ENCODE results near the gene ACTG2. TPM values are rescaled to one million over a fixed set of nuclear protein-coding genes. Genes with fewer than 3 reads are reported as not detected.

ACTG2 gene
- total and polyA plus RNA-seq, 2 donors (not counting 1 experiment from before 2014, with no cell fraction given): 4.1 to 600 TPM

- TF ChIP-seq, protein P1, sequence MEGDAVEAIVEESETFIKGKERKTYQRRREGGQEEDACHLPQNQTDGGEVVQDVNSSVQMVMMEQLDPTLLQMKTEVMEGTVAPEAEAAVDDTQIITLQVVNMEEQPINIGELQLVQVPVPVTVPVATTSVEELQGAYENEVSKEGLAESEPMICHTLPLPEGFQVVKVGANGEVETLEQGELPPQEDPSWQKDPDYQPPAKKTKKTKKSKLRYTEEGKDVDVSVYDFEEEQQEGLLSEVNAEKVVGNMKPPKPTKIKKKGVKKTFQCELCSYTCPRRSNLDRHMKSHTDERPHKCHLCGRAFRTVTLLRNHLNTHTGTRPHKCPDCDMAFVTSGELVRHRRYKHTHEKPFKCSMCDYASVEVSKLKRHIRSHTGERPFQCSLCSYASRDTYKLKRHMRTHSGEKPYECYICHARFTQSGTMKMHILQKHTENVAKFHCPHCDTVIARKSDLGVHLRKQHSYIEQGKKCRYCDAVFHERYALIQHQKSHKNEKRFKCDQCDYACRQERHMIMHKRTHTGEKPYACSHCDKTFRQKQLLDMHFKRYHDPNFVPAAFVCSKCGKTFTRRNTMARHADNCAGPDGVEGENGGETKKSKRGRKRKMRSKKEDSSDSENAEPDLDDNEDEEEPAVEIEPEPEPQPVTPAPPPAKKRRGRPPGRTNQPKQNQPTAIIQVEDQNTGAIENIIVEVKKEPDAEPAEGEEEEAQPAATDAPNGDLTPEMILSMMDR (conservative IDR thresholded peaks at IDR 0.05 in 1 of 2, IDR thresholded peaks at IDR 0.05 in 1 of 2; ENCODE audit: low read depth in 1 of 2, low read length in 2 of 2): no peak
- TF ChIP-seq EZH2 (IDR thresholded peaks at IDR 0.05; ENCODE audit: low read length, missing control alignments): no peak
- Histone ChIP-seq H3K9me3 (ENCODE audit: control insufficient read depth, insufficient read depth, low read depth, low read length) (no peaks in the 10 kb centered on the region), H3K9ac (ENCODE audit: insufficient read depth, low read length) (no peak overlapping the region), H3K79me2 (ENCODE audit: control insufficient read depth, insufficient read depth, low read length) (peaks cover 36% of the 10 kb centered on the region), H3K36me3 (ENCODE audit: control insufficient read depth, insufficient read depth, low read length) (peaks cover 6% of the 10 kb centered on the region), H3K27ac (ENCODE audit: insufficient read depth, low read length) (no peak overlapping the region), H4K20me1 (ENCODE audit: control insufficient read depth, extremely low read depth, insufficient read depth, low read length) (peaks cover 5% of the 10 kb centered on the region), H2AFZ (ENCODE audit: low read length) (no peak overlapping the region), H3K4me1 (ENCODE audit: control insufficient read depth, extremely low read depth, insufficient read depth, low read length) (peaks cover 13% of the 10 kb centered on the region), H3K4me2 (ENCODE audit: extremely low read depth, insufficient read depth, low read length) (no peak overlapping the region), H3K4me3 (replicated peaks in 1 of 4; ENCODE audit: control extremely low read depth in 1 of 4, insufficient read depth in 1 of 4, low read depth in 3 of 4, low read length in 4 of 4) (no peak overlapping the region), H3K27me3 (ENCODE audit: control insufficient read depth, insufficient read depth, low read length) (no peaks in the 10 kb centered on the region)
- no peak for DNase-seq (ENCODE audit: low read depth in 2 of 2)
Measured at GRCh38 chr2:73942664-73943063, 49.9 kb downstream of the ACTG2 start.

- Histone ChIP-seq H3K4me2 (ENCODE audit: extremely low read depth, insufficient read depth, low read length) (no peak overlapping the region), H3K4me1 (ENCODE audit: control insufficient read depth, extremely low read depth, insufficient read depth, low read length) (peaks cover under 1% of the 10 kb centered on the region), H4K20me1 (ENCODE audit: control insufficient read depth, extremely low read depth, insufficient read depth, low read length) (peaks cover 5% of the 10 kb centered on the region), H3K36me3 (ENCODE audit: control insufficient read depth, insufficient read depth, low read length) (peaks cover 7% of the 10 kb centered on the region), H2AFZ (ENCODE audit: low read length) (no peak overlapping the region), H3K27me3 (ENCODE audit: control insufficient read depth, insufficient read depth, low read length) (no peaks in the 10 kb centered on the region), H3K9ac (ENCODE audit: insufficient read depth, low read length) (no peak overlapping the region), H3K4me3 (replicated peaks in 1 of 4; ENCODE audit: control extremely low read depth in 1 of 4, insufficient read depth in 1 of 4, low read depth in 3 of 4, low read length in 4 of 4) (no peak overlapping the region), H3K79me2 (ENCODE audit: control insufficient read depth, insufficient read depth, low read length) (peaks cover 31% of the 10 kb centered on the region), H3K9me3 (ENCODE audit: control insufficient read depth, insufficient read depth, low read depth, low read length) (no peaks in the 10 kb centered on the region), H3K27ac (ENCODE audit: insufficient read depth, low read length) (no peak overlapping the region)
- DNase-seq (ENCODE audit: low read depth in 2 of 2): no peak
- TF ChIP-seq, protein P1 (conservative IDR thresholded peaks at IDR 0.05 in 1 of 2, IDR thresholded peaks at IDR 0.05 in 1 of 2; ENCODE audit: low read depth in 1 of 2, low read length in 2 of 2): no peak
- TF ChIP-seq EZH2 (IDR thresholded peaks at IDR 0.05; ENCODE audit: low read length, missing control alignments): no peak
Measured at GRCh38 chr2:73944714-73945113, 51.9 kb downstream of the ACTG2 start.

- no peak overlapping the region for H3K4me3 ChIP-seq (replicated peaks in 1 of 4; ENCODE audit: control extremely low read depth in 1 of 4, insufficient read depth in 1 of 4, low read depth in 3 of 4, low read length in 4 of 4)
- H4K20me1 ChIP-seq (ENCODE audit: control insufficient read depth, extremely low read depth, insufficient read depth, low read length): peaks cover 5% of the 10 kb centered on the region
- no peak overlapping the region for H3K27ac ChIP-seq (ENCODE audit: insufficient read depth, low read length)
- no peaks in the 10 kb centered on the region for H3K4me1 ChIP-seq (ENCODE audit: control insufficient read depth, extremely low read depth, insufficient read depth, low read length)
- H3K27me3 ChIP-seq (ENCODE audit: control insufficient read depth, insufficient read depth, low read length): no peaks in the 10 kb centered on the region
- peaks cover 18% of the 10 kb centered on the region for H3K79me2 ChIP-seq (ENCODE audit: control insufficient read depth, insufficient read depth, low read length)
- H3K9me3 ChIP-seq (ENCODE audit: control insufficient read depth, insufficient read depth, low read depth, low read length): no peaks in the 10 kb centered on the region
- no peak for DNase-seq (ENCODE audit: low read depth in 2 of 2)
- no peak overlapping the region for H2AFZ ChIP-seq (ENCODE audit: low read length)
- TF ChIP-seq, protein P1 (conservative IDR thresholded peaks at IDR 0.05 in 1 of 2, IDR thresholded peaks at IDR 0.05 in 1 of 2; ENCODE audit: low read depth in 1 of 2, low read length in 2 of 2): no peak
- TF ChIP-seq EZH2 (IDR thresholded peaks at IDR 0.05; ENCODE audit: low read length, missing control alignments): no peak
- H3K9ac ChIP-seq (ENCODE audit: insufficient read depth, low read length): no peak overlapping the region
- H3K4me2 ChIP-seq (ENCODE audit: extremely low read depth, insufficient read depth, low read length): no peak overlapping the region
- peaks cover 10% of the 10 kb centered on the region for H3K36me3 ChIP-seq (ENCODE audit: control insufficient read depth, insufficient read depth, low read length)
Measured at GRCh38 chr2:73946215-73946614, 53.4 kb downstream of the ACTG2 start.
